Neural cell (in vitro differentiated cells): ENCODE measurements around the gene PEAR1. TPM values are rescaled to one million over a fixed set of nuclear protein-coding genes. Genes with fewer than 3 reads are reported as not detected.

Source experiments
- H2AFZ ChIP-seq: fragments of 200-600, 300-800 bp; sonication (generic), shearing (Covaris generic); 2 replicates; pipeline ENCODE4 v1.6.0; 2014; ENCODE audit warnings: low read depth, mild to moderate bottlenecking, antibody characterized with exemption, low read length, moderate library complexity
- H3F3A ChIP-seq: fragments of 200-600 bp; shearing (Covaris generic); 2 replicates; pipeline ENCODE4 v1.6.1; 2016; ENCODE audit warnings: mild to moderate bottlenecking, moderate library complexity, mixed read lengths, antibody characterized with exemption, low read length; ENCODE audit not compliant: insufficient read depth, poor library complexity, severe bottlenecking
- H3K27ac ChIP-seq: fragments of 200-600, 300-800 bp; sonication (generic), shearing (Covaris generic); 2 replicates; pipeline ENCODE4 v1.5.1; 2014; ENCODE audit warnings: mild to moderate bottlenecking, low read length, moderate library complexity
- H3K27me3 ChIP-seq: fragments of 300-800, 200-600 bp; sonication (generic), shearing (Covaris generic); 2 replicates; pipeline ENCODE4 v1.6.0; 2014; ENCODE audit warnings: mild to moderate bottlenecking, low read depth, low read length, moderate library complexity; ENCODE audit not compliant: insufficient read depth
- H3K36me3 ChIP-seq: fragments of 300-800, 200-600 bp; sonication (generic), shearing (Covaris generic); 2 replicates; pipeline ENCODE4 v1.5.1; 2014; ENCODE audit warnings: mild to moderate bottlenecking, antibody characterized with exemption, low read length, moderate library complexity; ENCODE audit not compliant: insufficient read depth
- H3K4me2 ChIP-seq: fragments of 300-800, 200-600 bp; sonication (generic), shearing (Covaris generic); 2 replicates; pipeline ENCODE4 v1.6.0; 2014; ENCODE audit warnings: mild to moderate bottlenecking, low read length
- H3K4me3 ChIP-seq: fragments of 300-800, 200-600 bp; sonication (generic), shearing (Covaris generic); 2 replicates; pipeline ENCODE4 v1.5.1; 2014; ENCODE audit warnings: mild to moderate bottlenecking, low read length, moderate library complexity
- H3K79me2 ChIP-seq: fragments of 200-600 bp; shearing (Covaris generic); replicated peaks from 2 replicates; pipeline ENCODE4 v1.6.0; 2014; ENCODE audit warnings: mild to moderate bottlenecking, low read length, moderate library complexity; ENCODE audit not compliant: insufficient read depth
- H3K9ac ChIP-seq: fragments of 300-800, 200-600 bp; sonication (generic), shearing (Covaris generic); 2 replicates; pipeline ENCODE4 v1.6.1; 2016; ENCODE audit warnings: mild to moderate bottlenecking, low read length, mixed read lengths
- H3K9me2 ChIP-seq: fragments of 200-600 bp; shearing (Covaris generic); 2 replicates; pipeline ENCODE4 v1.6.1; 2016; ENCODE audit warnings: mild to moderate bottlenecking, low read length, mixed read lengths; ENCODE audit not compliant: insufficient read depth
- H3K9me3 ChIP-seq: fragments of 200-600, 300-800 bp; sonication (generic), shearing (Covaris generic); 2 replicates; pipeline ENCODE4 v1.6.1; 2016; ENCODE audit warnings: mild to moderate bottlenecking, mixed run types, low read length, moderate library complexity, mixed read lengths
- H4K20me1 ChIP-seq: fragments of 200-600 bp; shearing (Covaris generic); 2 replicates; pipeline ENCODE4 v1.6.1; 2016; ENCODE audit warnings: mild to moderate bottlenecking, mixed run types; ENCODE audit not compliant: insufficient read depth
- EP300 ChIP-seq: fragments of 450-650 bp; conservative IDR thresholded peaks from 2 replicates; pipeline ENCODE4 v1.6.1; 2014; ENCODE audit warnings: antibody characterized with exemption, mild to moderate bottlenecking, moderate library complexity; ENCODE audit not compliant: poor library complexity, severe bottlenecking
- EZH2 ChIP-seq: fragments of 200-600, 300-800 bp; shearing (Covaris generic), sonication (generic); IDR thresholded peaks from 2 replicates; pipeline ENCODE4 v1.6.1; 2014; ENCODE audit warnings: antibody characterized with exemption, low read length, borderline replicate concordance, mild to moderate bottlenecking; ENCODE audit not compliant: insufficient read depth, poor library complexity, severe bottlenecking
- MXI1 ChIP-seq: fragments of 450-650 bp; conservative IDR thresholded peaks from 2 replicates; pipeline ENCODE4 v1.6.1; 2014; ENCODE audit warnings: antibody characterized with exemption, mild to moderate bottlenecking; ENCODE audit not compliant: poor library complexity, severe bottlenecking
- POLR2AphosphoS5 ChIP-seq: IDR thresholded peaks from 2 replicates; pipeline ENCODE4 v1.6.1; 2012
- RAD21 ChIP-seq: fragments of 450-650 bp; conservative IDR thresholded peaks from 2 replicates; pipeline ENCODE4 v1.6.1; 2014; ENCODE audit warnings: antibody characterized with exemption, mild to moderate bottlenecking, moderate library complexity
- SMC3 ChIP-seq: fragments of 450-650 bp; conservative IDR thresholded peaks from 2 replicates; pipeline ENCODE4 v1.6.1; 2014; ENCODE audit warnings: antibody characterized with exemption, mild to moderate bottlenecking, moderate library complexity; ENCODE audit not compliant: poor library complexity
- TAF1 ChIP-seq: IDR thresholded peaks from 2 replicates; pipeline ENCODE4 v1.6.1; 2012; ENCODE audit warnings: low read depth
- polyA plus RNA-seq: library from polyadenylated mRNA; depleted of rRNA; stranded (reverse); fragments of >200 nt; gene quantifications from 2 replicates; pipeline ENCODE4 v1.2.3, GENCODE V29; 2014
- TF ChIP-seq, protein P1 (sequence below): IDR thresholded peaks from 2 replicates; pipeline ENCODE4 v1.6.1; 2012; ENCODE audit warnings: borderline replicate concordance
- TF ChIP-seq, protein P2 (sequence below): fragments of 450-650 bp; IDR thresholded peaks from 2 replicates; pipeline ENCODE4 v1.5.1; 2014; ENCODE audit warnings: antibody characterized with exemption, mild to moderate bottlenecking, moderate library complexity; ENCODE audit not compliant: poor library complexity, severe bottlenecking

Gene PEAR1
- polyA plus RNA-seq, 1 donor from 2014 or later, result not detected

DNA sequence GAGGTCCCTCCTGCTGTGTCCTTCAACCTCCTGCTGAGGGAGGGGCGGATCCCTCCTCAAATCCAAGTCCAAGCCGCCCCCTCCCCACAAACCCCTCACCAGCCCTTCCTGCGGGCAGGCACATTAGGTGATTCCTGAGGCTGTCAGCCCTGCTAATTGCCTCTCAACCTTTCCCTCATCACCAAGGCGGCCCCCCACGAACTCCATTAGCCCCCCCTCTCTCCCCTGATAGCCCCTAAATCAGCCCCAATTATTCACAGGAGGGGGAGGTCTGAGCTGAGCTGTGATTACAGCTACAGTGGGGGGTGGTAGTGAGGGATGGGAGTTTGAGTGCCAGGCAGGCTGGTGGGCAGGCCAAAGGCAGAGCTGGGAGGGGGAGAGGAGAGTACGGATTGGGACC, 5.8 kb upstream of the PEAR1 start:
- H3K4me2 ChIP-seq, result no peak overlapping the region
- no peaks in the 10 kb centered on the region for H3F3A ChIP-seq
- no peaks in the 10 kb centered on the region for H3K36me3 ChIP-seq
- no peaks in the 10 kb centered on the region for H3K79me2 ChIP-seq
- peak overlapping the region; percentile 39 for H3K27ac ChIP-seq
- H3K9ac ChIP-seq, result peak overlapping the region; percentile 16
- TF ChIP-seq RAD21 (no peak), POLR2AphosphoS5 (peak; percentile 44), EZH2 (no peak)
- TF ChIP-seq, protein P1, sequence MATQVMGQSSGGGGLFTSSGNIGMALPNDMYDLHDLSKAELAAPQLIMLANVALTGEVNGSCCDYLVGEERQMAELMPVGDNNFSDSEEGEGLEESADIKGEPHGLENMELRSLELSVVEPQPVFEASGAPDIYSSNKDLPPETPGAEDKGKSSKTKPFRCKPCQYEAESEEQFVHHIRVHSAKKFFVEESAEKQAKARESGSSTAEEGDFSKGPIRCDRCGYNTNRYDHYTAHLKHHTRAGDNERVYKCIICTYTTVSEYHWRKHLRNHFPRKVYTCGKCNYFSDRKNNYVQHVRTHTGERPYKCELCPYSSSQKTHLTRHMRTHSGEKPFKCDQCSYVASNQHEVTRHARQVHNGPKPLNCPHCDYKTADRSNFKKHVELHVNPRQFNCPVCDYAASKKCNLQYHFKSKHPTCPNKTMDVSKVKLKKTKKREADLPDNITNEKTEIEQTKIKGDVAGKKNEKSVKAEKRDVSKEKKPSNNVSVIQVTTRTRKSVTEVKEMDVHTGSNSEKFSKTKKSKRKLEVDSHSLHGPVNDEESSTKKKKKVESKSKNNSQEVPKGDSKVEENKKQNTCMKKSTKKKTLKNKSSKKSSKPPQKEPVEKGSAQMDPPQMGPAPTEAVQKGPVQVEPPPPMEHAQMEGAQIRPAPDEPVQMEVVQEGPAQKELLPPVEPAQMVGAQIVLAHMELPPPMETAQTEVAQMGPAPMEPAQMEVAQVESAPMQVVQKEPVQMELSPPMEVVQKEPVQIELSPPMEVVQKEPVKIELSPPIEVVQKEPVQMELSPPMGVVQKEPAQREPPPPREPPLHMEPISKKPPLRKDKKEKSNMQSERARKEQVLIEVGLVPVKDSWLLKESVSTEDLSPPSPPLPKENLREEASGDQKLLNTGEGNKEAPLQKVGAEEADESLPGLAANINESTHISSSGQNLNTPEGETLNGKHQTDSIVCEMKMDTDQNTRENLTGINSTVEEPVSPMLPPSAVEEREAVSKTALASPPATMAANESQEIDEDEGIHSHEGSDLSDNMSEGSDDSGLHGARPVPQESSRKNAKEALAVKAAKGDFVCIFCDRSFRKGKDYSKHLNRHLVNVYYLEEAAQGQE, result peak; percentile 39
- no peaks in the 10 kb centered on the region for H3K9me2 ChIP-seq
- peak overlapping the region; percentile 18 for H3K4me3 ChIP-seq
- peaks cover 18% of the 10 kb centered on the region for H3K27me3 ChIP-seq
- H2AFZ ChIP-seq, result no peak overlapping the region
- H3K9me3 ChIP-seq, result no peaks in the 10 kb centered on the region
- no peaks in the 10 kb centered on the region for H4K20me1 ChIP-seq

DNA sequence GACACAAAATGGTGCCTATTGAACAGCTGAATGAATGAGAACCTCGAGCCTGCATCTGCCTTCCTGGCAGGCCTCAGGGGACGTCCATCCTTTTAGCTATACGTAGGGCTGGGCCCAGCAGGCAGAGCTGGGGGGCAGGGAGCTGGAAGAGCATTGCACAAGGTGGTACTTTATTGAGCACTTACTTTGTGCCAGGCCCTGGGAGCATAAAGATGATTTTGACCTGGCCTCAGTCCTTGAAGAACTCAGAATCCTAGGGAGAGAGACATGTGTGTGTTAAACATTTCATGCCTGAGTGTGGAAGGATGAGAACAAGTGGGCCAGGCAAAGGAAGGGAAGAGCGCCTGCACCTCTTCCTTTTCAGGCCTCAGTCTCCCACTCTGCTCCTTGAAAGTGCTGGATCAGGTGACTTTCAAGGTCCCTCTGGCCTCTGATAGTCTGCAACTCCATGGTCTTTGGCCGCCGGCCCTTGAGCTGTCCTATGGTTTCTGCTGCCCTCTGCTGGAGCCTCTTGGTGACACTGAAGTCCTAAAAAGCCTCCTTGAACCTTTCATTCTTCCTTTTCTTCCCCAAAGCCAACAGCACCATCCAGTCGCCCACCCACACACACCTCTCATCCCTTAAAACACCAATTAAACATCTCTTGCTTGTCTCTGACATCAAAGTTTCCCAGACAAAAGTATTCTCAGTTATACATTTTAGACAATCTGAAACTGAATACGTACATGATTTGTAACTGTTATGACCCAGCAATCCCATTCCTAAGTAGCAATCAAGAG, 3.5 kb upstream of the PEAR1 start:
- no peaks in the 10 kb centered on the region for H3K79me2 ChIP-seq
- no peak overlapping the region for H3K4me2 ChIP-seq
- H3K9me2 ChIP-seq, result no peaks in the 10 kb centered on the region
- TF ChIP-seq, protein P1, result no peak
- peak; percentile 90 for TF ChIP-seq RAD21
- no peak for TF ChIP-seq MXI1
- no peak for TF ChIP-seq EZH2
- no peak for TF ChIP-seq POLR2AphosphoS5
- no peak for TF ChIP-seq TAF1
- TF ChIP-seq EP300, result no peak
- TF ChIP-seq, protein P2, sequence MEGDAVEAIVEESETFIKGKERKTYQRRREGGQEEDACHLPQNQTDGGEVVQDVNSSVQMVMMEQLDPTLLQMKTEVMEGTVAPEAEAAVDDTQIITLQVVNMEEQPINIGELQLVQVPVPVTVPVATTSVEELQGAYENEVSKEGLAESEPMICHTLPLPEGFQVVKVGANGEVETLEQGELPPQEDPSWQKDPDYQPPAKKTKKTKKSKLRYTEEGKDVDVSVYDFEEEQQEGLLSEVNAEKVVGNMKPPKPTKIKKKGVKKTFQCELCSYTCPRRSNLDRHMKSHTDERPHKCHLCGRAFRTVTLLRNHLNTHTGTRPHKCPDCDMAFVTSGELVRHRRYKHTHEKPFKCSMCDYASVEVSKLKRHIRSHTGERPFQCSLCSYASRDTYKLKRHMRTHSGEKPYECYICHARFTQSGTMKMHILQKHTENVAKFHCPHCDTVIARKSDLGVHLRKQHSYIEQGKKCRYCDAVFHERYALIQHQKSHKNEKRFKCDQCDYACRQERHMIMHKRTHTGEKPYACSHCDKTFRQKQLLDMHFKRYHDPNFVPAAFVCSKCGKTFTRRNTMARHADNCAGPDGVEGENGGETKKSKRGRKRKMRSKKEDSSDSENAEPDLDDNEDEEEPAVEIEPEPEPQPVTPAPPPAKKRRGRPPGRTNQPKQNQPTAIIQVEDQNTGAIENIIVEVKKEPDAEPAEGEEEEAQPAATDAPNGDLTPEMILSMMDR, result peak; percentile 90
- TF ChIP-seq SMC3, result peak; percentile 91
- no peak overlapping the region for H3K9ac ChIP-seq
- H3F3A ChIP-seq, result no peaks in the 10 kb centered on the region
- no peak overlapping the region for H3K27ac ChIP-seq
- no peak overlapping the region for H2AFZ ChIP-seq
- H3K4me3 ChIP-seq, result no peak overlapping the region
- H4K20me1 ChIP-seq, result no peaks in the 10 kb centered on the region
- H3K27me3 ChIP-seq, result peaks cover 41% of the 10 kb centered on the region
- H3K36me3 ChIP-seq, result no peaks in the 10 kb centered on the region
- H3K9me3 ChIP-seq, result no peaks in the 10 kb centered on the region
